Motor neuron (in vitro differentiated cells): Measurements from ENCODE around the gene POLR1A. TPM values are rescaled to one million over a fixed set of nuclear protein-coding genes. Genes with fewer than 3 reads are reported as not detected.

Source experiments
- ATAC-seq, 8 experiments: fragments of 200-7000 bp; cut with Tn5 transposase; replicated peaks in 6 of 8; 2 replicates each; pipeline ENCODE4 v1.8.0; 2021; ENCODE audit warnings: mild to moderate bottlenecking in 8 of 8, moderate library complexity in 8 of 8
- H3K27ac ChIP-seq, 2 donors: fragments of 250-450 bp; sonication (Bioruptor Pico); 2 replicates each; pipeline ENCODE4 v1.9.0; 2021; ENCODE audit warnings: antibody characterized with exemption in 2 of 2, mild to moderate bottlenecking in 2 of 2, moderate library complexity in 1 of 2
- H3K4me1 ChIP-seq, 2 donors: fragments of 250-450 bp; sonication (Bioruptor Pico); replicated peaks in 1 of 2; 2 replicates each; pipeline ENCODE4 v1.6.1; 2021; ENCODE audit warnings: antibody characterized with exemption in 2 of 2, mild to moderate bottlenecking in 2 of 2, moderate library complexity in 1 of 2
- H3K4me3 ChIP-seq, 5 donors: fragments of 250-450 bp; sonication (Bioruptor Pico); 2 replicates each; pipeline ENCODE4 v1.9.0; 2021; ENCODE audit warnings: antibody characterized with exemption in 5 of 5, mild to moderate bottlenecking in 5 of 5, moderate library complexity in 4 of 5
- WGBS, 10 experiments: fragments of 450-650 bp; shearing (Covaris generic); methylation state at CpG; one replicate each; pipeline ENCODE4 v1.0.0; 2022; 5-methylcytosine and 5-hydroxymethylcytosine counted together
- in situ Hi-C, 9 experiments: fragments of 400-800 bp; cut with MboI; loops; one replicate each; pipeline ENCODE4 v1.15.0; 2021; ENCODE audit warnings: low sequenced_read_pairs in 9 of 9, low pct_unique_long_range_greater_than_20kb in 2 of 9; ENCODE audit not compliant: unreplicated experiment in 9 of 9
- total RNA-seq, 8 experiments: library from RNA; unstranded; fragments of 300-600 nt; gene quantifications; 2 replicates each; pipeline versions ENCODE4 v1.2.3 to v1.2.4, GENCODE V29; 2022

The POLR1A gene
- total RNA-seq, 8 experiments from 2014 or later, result 9.5 to 44.6 (median 19.2) TPM

DNA sequence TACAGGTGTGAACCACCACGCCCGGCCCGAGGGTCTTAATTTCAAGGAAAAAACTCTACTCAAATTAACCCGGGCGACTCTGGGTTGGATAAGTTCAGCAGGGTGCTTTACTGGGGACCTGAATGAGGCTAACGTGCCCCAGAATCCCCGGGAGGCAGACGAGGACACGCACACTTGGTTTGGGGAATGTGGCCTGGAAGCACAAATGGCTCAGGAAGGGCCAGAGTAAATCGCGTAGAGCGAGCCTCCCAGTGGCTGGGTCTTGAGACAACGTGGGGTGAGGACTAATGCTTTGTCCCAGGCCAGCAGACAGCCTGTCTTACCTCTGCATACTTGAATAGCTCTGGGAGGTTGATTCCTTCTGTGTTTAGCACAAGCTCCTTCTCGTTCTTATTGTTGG, 75.8 kb downstream of the POLR1A start:
- H3K4me3 ChIP-seq, result no peak overlapping the region
- H3K27ac ChIP-seq, result no peak overlapping the region
- in situ Hi-C loops, result loop anchor here in 1 of 9 experiments (25.0 kb wide), 1 partner anchor 193 kb away; no protein-coding TSS in a partner anchor
- 83 to 100% (median 97%) methylated on average over 1 to 12 of the region's 14 CpGs; no CpG with 5 or more reads in 2 of the 10 experiments for WGBS, 10 experiments
- no peak for ATAC-seq
- H3K4me1 ChIP-seq, result no peaks in the 10 kb centered on the region

- WGBS, 10 experiments, result 71 to 100% (median 100%) methylated on average over 1 to 9 of the region's 13 CpGs; no CpG with 5 or more reads in 3 of the 10 experiments
- Histone ChIP-seq H3K4me1 (no peaks in the 10 kb centered on the region), H3K27ac (no peak overlapping the region), H3K4me3 (no peak overlapping the region)
- in situ Hi-C loops, result loop anchor here in 1 of 9 experiments (25.0 kb wide), 1 partner anchor 192 kb away; no protein-coding TSS in a partner anchor
- ATAC-seq, result no peak
Observed at GRCh38 chr2:86028766-86029381, 76.8 kb downstream of the POLR1A start.

DNA sequence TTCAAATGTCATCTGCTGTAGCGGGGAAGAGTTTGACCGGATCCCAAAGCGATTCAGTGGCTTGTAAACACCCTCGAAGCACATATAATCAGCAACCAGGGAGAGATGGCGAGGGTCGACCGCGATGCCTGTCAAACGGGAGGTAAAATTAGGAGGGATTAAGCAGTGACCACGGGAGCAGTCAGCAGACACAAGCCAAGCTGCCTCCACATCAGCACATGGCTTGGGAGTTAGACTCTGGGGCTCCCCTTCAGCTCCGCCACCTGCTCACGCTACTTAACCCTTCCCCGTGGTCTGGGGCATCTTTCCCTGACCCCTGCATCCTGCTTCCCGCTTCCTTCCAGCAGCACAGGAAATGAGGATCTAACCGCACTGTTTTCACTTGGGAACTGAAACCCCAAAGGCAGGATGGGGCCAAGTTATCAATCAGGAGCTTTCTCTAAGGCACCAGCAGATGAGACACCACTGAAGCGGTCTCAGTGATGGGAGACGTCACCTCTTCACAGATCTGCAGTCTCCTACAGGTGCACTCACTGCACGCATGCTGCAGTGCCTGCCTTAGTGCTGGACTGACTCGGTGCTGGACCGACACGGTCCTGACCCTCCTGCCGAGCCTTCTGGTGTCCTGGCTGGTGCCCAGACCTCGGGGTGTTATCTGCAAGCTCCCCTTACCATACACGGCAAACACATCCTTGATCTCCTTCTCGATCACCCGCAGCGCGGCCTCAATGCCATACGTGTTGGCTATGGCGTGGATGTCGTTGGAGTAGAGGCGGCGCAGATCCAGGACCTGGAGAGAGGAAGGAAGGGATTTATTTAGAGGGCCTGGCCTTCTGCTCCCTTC, 77.5 kb downstream of the POLR1A start:
- in situ Hi-C loops, result loop anchor here in 1 of 9 experiments (25.0 kb wide), 1 partner anchor 191 kb away; no protein-coding TSS in a partner anchor
- no peak overlapping the region for H3K27ac ChIP-seq
- no peak overlapping the region for H3K4me3 ChIP-seq

GRCh38 chr2:86027196-86027921, 78.3 kb downstream of the POLR1A start:
- WGBS, 10 experiments, result 70 to 100% (median 91%) methylated on average over 1 to 6 of the region's 17 CpGs; no CpG with 5 or more reads in 4 of the 10 experiments
- no peak for ATAC-seq
- in situ Hi-C loops, result loop anchor here in 1 of 9 experiments (25.0 kb wide), 1 partner anchor 190 kb away; no protein-coding TSS in a partner anchor

More for the DNA sequence above, 77.5 kb downstream of the POLR1A start:
- ATAC-seq, result no peak
- H3K4me1 ChIP-seq, result no peaks in the 10 kb centered on the region
- 90 to 100% (median 94%) methylated on average over 1 to 26 of the region's 33 CpGs; no CpG with 5 or more reads in 4 of the 10 experiments for WGBS, 10 experiments

DNA sequence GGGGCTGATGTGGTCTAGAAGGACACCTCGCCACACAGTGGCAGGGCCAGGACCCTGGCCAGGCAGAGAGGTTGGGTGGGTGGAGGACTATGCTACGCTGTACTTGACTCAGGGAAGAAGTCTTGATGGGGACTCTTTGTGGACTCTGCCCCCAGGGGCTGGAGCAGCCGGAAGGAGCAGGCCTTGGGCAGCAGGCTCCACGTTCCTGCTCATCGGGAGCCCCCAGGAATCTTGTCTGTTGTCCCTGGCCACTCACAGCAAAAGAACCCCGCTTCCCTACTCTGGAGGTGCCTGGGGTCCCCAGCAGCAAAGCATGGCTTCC, 79.0 kb downstream of the POLR1A start:
- WGBS, 10 experiments, result 100% methylated on average over 1 to 4 of the region's 6 CpGs; no CpG with 5 or more reads in 6 of the 10 experiments
- H3K27ac ChIP-seq, result no peak overlapping the region
- H3K4me1 ChIP-seq, result no peaks in the 10 kb centered on the region
- in situ Hi-C loops, result loop anchor here in 1 of 9 experiments (25.0 kb wide), 1 partner anchor 189 kb away; no protein-coding TSS in a partner anchor
- ATAC-seq, result peak in 1 of 8 experiments; percentile 19
- H3K4me3 ChIP-seq, result no peak overlapping the region

More at GRCh38 chr2:86027196-86027921, 78.3 kb downstream of the POLR1A start:
- H3K4me1 ChIP-seq, result no peaks in the 10 kb centered on the region
- no peak overlapping the region for H3K27ac ChIP-seq
- no peak overlapping the region for H3K4me3 ChIP-seq

GRCh38 chr2:86025976-86026743, 79.5 kb downstream of the POLR1A start:
- in situ Hi-C loops, result loop anchor here in 1 of 9 experiments (25.0 kb wide), 1 partner anchor 189 kb away; no protein-coding TSS in a partner anchor
- no peak overlapping the region for H3K27ac ChIP-seq

GRCh38 chr2:86025229-86025820, 80.4 kb downstream of the POLR1A start:
- Histone ChIP-seq H3K4me3 (no peak overlapping the region), H3K27ac (no peak overlapping the region), H3K4me1 (no peaks in the 10 kb centered on the region)
- in situ Hi-C loops, result loop anchor here in 1 of 9 experiments (25.0 kb wide), 1 partner anchor 188 kb away; no protein-coding TSS in a partner anchor
- WGBS, 10 experiments, result 67 to 100% (median 94%) methylated on average over 1 to 6 of the region's 7 CpGs; no CpG with 5 or more reads in 5 of the 10 experiments
- ATAC-seq, result no peak

More at GRCh38 chr2:86025976-86026743, 79.5 kb downstream of the POLR1A start:
- 56 to 100% (median 95%) methylated on average over 1 to 4 of the region's 8 CpGs; no CpG with 5 or more reads in 1 of the 10 experiments for WGBS, 10 experiments
- no peaks in the 10 kb centered on the region for H3K4me1 ChIP-seq
- ATAC-seq, result peak in 1 of 8 experiments; percentile 31
- no peak overlapping the region for H3K4me3 ChIP-seq

DNA sequence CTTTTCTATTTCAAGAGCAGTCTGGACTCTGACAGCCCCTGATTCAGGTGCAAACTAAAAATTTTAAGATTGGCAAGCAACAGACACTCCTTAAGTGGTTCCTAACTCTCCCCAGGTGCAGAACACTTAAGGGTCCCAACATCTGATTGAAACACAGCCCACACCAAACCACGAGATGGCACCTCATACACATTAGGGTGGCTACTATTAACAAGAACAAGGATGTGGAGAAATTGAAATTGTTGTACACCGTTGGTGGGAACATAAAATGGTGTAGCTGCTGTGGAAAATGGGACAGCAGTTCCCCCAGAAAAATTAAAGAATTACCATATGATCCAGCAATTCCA, 82.3 kb downstream of the POLR1A start:
- WGBS, 10 experiments, result 70 to 100% (median 91%) methylated on average over 1 to 2 of the region's 2 CpGs; no CpG with 5 or more reads in 2 of the 10 experiments
- ATAC-seq, result no peak
- in situ Hi-C loops, result loop anchor here in 1 of 9 experiments (25.0 kb wide), 1 partner anchor 186 kb away; no protein-coding TSS in a partner anchor
- Histone ChIP-seq H3K4me1 (no peaks in the 10 kb centered on the region), H3K27ac (no peak overlapping the region), H3K4me3 (no peak overlapping the region)

GRCh38 chr2:86022661-86023365, 82.9 kb downstream of the POLR1A start:
- H3K4me1 ChIP-seq, result no peaks in the 10 kb centered on the region
- WGBS, 10 experiments, result 76 to 100% (median 95%) methylated on average over 1 to 12 of the region's 13 CpGs; no CpG with 5 or more reads in 1 of the 10 experiments
- no peak overlapping the region for H3K27ac ChIP-seq
- ATAC-seq, result no peak
- H3K4me3 ChIP-seq, result no peak overlapping the region
- in situ Hi-C loops, result loop anchor here in 1 of 9 experiments (25.0 kb wide), 1 partner anchor 186 kb away; no protein-coding TSS in a partner anchor

DNA sequence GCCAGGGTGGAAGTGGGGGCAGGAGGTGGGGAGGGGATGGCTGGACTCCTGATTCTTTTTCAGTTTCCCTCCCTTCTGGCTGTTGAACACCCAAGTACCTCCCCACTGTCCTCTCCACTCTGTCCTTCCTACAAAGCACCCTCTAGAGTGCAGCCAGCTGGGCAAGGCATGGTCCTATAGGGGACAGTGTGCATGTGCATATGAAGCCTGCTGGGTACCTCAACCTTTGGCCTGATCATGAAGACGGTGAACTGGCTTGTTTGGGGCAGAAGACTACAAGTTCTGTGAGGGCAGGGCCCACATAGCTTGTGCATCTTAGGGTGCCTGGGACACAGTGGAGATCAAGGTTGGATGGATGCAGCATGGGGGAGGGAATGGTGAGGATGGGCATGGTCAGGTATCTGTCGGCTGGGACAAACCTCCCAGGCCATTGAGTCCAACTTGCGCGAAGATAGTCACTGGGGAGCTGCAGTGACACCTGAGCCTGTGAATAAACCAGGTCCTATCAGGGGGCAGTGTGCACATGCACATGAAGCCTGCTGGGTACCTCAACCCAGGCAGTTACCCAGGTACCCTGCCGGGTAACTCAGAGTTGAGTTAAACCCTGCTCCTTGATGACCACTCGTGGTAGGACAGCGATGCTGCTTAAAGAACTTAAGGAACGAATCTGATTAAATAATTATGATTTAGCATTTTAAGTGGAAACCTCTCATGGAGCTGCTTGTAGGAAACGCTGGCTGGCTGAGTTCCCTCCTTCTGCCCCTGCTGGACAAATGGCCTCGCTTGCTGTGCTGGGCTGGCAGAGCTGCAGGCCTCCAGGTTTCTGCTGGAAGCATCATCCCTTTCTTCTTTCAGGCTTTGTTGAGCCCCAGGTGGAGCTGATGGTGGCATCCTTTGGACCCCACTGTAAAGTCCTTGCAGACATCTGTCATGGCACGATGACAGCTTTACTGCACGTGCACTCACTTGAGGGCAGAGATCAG, 84.0 kb downstream of the POLR1A start:
- Histone ChIP-seq H3K4me1 (no peaks in the 10 kb centered on the region), H3K27ac (no peak overlapping the region), H3K4me3 (no peak overlapping the region)
- 50 to 97% (median 91%) methylated on average over 2 to 8 of the region's 12 CpGs; no CpG with 5 or more reads in 4 of the 10 experiments for WGBS, 10 experiments
- in situ Hi-C loops, result loop anchor here in 1 of 9 experiments (25.0 kb wide), 1 partner anchor 184 kb away; no protein-coding TSS in a partner anchor
- peak in 3 of 8 experiments; percentile 16 to 43 (median 22) for ATAC-seq
